Measurements from ENCODE around the gene TTLL11. TPM values are rescaled to one million over a fixed set of nuclear protein-coding genes. Genes with fewer than 3 reads are reported as not detected.

The TTLL11 gene
- total and polyA plus RNA-seq, 2 experiments from 2014 or later, result 0.57 to 1.4 TPM

DNA sequence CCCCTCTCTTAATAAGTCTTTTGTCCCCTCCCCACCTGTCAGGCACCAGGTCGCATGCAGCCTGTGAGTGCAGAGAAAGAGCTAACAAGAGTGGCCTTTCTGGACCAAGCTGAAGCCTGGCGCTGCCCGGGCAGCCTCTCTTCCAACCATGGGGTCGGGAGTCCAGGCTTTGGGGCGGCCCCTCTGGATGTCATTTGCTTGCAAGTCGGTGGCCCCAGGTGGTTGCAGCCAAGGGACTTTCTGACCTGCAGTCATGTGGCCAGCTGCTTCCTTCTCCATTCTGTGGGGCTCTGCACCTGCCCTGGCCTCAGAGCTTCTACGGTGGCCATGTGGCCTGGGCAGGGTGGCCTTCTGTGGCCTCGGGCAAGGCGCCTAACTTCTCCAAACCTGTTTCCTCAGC, 282.0 kb downstream of the TTLL11 start:
- Mint-ChIP-seq H3K4me1 (peaks cover 30% of the 10 kb centered on the region), H3K36me3 (ENCODE audit: low read depth) (no peaks in the 10 kb centered on the region), H3K27ac (no peak overlapping the region), H3K27me3 (ENCODE audit: insufficient read depth, low read depth, poor library complexity) (peaks cover 10% of the 10 kb centered on the region), H3K9me3 (no peaks in the 10 kb centered on the region), H3K4me3 (no peak overlapping the region)
- Histone ChIP-seq H3K4me3 (no peak overlapping the region), H3K27me3 (ENCODE audit: insufficient read depth) (no peaks in the 10 kb centered on the region), H3K27ac (ENCODE audit: low read depth) (no peak overlapping the region), H3K4me2 (no peak overlapping the region), H3K9me2 (ENCODE audit: insufficient read depth) (no peaks in the 10 kb centered on the region), H3F3A (replicated peaks; ENCODE audit: low read depth) (no peaks in the 10 kb centered on the region), H3K79me2 (replicated peaks; ENCODE audit: insufficient read depth) (no peaks in the 10 kb centered on the region), H3K36me3 (ENCODE audit: insufficient read depth) (no peaks in the 10 kb centered on the region), H3K4me1 (ENCODE audit: insufficient read depth) (peaks cover 4% of the 10 kb centered on the region; the same call in 1 of the 2 replicates), H2AFZ (no peak overlapping the region), H4K20me1 (replicated peaks; ENCODE audit: insufficient read depth) (no peaks in the 10 kb centered on the region)
- ATAC-seq, result no peak
- TF ChIP-seq NANOG (IDR thresholded peaks at IDR 0.05; ENCODE audit: borderline replicate concordance), result no peak
- TF ChIP-seq CREB1 (CRISPR knock-in tag; IDR thresholded peaks at IDR 0.05; ENCODE audit: low read depth), result no peak
- TF ChIP-seq JUNB (IDR thresholded peaks at IDR 0.05; ENCODE audit: unreplicated experiment), result no peak
- TF ChIP-seq ZNF462 (CRISPR knock-in tag; IDR thresholded peaks at IDR 0.05), result no peak
- TF ChIP-seq EZH2phosphoT487 (IDR thresholded peaks at IDR 0.05; ENCODE audit: unreplicated experiment), result no peak
- no peak for TF ChIP-seq POLR2AphosphoS5 (IDR thresholded peaks at IDR 0.05; ENCODE audit: low read depth)
- TF ChIP-seq, protein P1, sequence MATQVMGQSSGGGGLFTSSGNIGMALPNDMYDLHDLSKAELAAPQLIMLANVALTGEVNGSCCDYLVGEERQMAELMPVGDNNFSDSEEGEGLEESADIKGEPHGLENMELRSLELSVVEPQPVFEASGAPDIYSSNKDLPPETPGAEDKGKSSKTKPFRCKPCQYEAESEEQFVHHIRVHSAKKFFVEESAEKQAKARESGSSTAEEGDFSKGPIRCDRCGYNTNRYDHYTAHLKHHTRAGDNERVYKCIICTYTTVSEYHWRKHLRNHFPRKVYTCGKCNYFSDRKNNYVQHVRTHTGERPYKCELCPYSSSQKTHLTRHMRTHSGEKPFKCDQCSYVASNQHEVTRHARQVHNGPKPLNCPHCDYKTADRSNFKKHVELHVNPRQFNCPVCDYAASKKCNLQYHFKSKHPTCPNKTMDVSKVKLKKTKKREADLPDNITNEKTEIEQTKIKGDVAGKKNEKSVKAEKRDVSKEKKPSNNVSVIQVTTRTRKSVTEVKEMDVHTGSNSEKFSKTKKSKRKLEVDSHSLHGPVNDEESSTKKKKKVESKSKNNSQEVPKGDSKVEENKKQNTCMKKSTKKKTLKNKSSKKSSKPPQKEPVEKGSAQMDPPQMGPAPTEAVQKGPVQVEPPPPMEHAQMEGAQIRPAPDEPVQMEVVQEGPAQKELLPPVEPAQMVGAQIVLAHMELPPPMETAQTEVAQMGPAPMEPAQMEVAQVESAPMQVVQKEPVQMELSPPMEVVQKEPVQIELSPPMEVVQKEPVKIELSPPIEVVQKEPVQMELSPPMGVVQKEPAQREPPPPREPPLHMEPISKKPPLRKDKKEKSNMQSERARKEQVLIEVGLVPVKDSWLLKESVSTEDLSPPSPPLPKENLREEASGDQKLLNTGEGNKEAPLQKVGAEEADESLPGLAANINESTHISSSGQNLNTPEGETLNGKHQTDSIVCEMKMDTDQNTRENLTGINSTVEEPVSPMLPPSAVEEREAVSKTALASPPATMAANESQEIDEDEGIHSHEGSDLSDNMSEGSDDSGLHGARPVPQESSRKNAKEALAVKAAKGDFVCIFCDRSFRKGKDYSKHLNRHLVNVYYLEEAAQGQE (IDR thresholded peaks at IDR 0.05; ENCODE audit: unreplicated experiment), result no peak
- no peak for TF ChIP-seq ZNF331 (CRISPR knock-in tag; IDR thresholded peaks at IDR 0.05; ENCODE audit: low read depth)
- TF ChIP-seq, protein P2, sequence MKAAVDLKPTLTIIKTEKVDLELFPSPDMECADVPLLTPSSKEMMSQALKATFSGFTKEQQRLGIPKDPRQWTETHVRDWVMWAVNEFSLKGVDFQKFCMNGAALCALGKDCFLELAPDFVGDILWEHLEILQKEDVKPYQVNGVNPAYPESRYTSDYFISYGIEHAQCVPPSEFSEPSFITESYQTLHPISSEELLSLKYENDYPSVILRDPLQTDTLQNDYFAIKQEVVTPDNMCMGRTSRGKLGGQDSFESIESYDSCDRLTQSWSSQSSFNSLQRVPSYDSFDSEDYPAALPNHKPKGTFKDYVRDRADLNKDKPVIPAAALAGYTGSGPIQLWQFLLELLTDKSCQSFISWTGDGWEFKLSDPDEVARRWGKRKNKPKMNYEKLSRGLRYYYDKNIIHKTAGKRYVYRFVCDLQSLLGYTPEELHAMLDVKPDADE (IDR thresholded peaks at IDR 0.05), result no peak
- no peak for TF ChIP-seq ZNF114 (CRISPR knock-in tag; IDR thresholded peaks at IDR 0.05)
- TF ChIP-seq CTCF (conservative IDR thresholded peaks at IDR 0.05; ENCODE audit: low read depth in 2 of 2), result no peak
- TF ChIP-seq STAT1 (IDR thresholded peaks at IDR 0.05; ENCODE audit: unreplicated experiment), result no peak
- no peak for TF ChIP-seq EZH2 (IDR thresholded peaks at IDR 0.05; ENCODE audit: low read depth, unreplicated experiment)
- no peak for DNase-seq (ENCODE audit: low spot score)
